Fibroblast of pulmonary artery (primary cell): ENCODE results near the gene GYPC.
"Not testable (repeated sequence)": the region's sequence is repeated elsewhere in the genome, so short reads cannot be mapped to it uniquely, and the experiment has no call there.

Experiments used
- DNase-seq: peaks from one replicate; pipeline ENCODE4 v3.0.0-alpha.2; 2010; ENCODE audit warnings: low read depth
- H3K4me3 ChIP-seq: replicated peaks from 2 replicates; pipeline ENCODE4 v1.5.1; 2011; ENCODE audit warnings: low read depth, mild to moderate bottlenecking, control low read depth, low read length, moderate library complexity
- CTCF ChIP-seq: IDR thresholded peaks from 2 replicates; pipeline ENCODE4 v1.5.1; 2011; ENCODE audit warnings: mild to moderate bottlenecking, control low read depth, low read length, inconsistent platforms; ENCODE audit errors: missing control alignments

GYPC gene

GRCh38 chr2:126634273-126634861, 21.6 kb upstream of the GYPC start:
- peak; percentile 58 for TF ChIP-seq CTCF
- no peak overlapping the region for H3K4me3 ChIP-seq
- DNase-seq, result peak; percentile 29

- H3K4me3 ChIP-seq, result no peak overlapping the region
- TF ChIP-seq CTCF, result no peak
- peak; percentile 93 for DNase-seq
These were observed 20.7 kb upstream of the GYPC start for GRCh38 chr2:126635281-126635680.

- H3K4me3 ChIP-seq, result no peak overlapping the region
- DNase-seq, result no peak
- no peak for TF ChIP-seq CTCF
These were observed 20.2 kb upstream of the GYPC start for GRCh38 chr2:126635736-126636135.

- DNase-seq, result no peak
- no peak overlapping the region for H3K4me3 ChIP-seq
- TF ChIP-seq CTCF, result no peak
These were observed 18.6 kb upstream of the GYPC start for GRCh38 chr2:126637386-126637785.

GRCh38 chr2:126638746-126639145, 17.2 kb upstream of the GYPC start:
- no peak for DNase-seq
- no peak overlapping the region for H3K4me3 ChIP-seq
- no peak for TF ChIP-seq CTCF

GRCh38 chr2:126639276-126639675, 16.7 kb upstream of the GYPC start:
- no peak for DNase-seq
- H3K4me3 ChIP-seq, result no peak overlapping the region
- TF ChIP-seq CTCF, result no peak

GRCh38 chr2:126641294-126641693, 14.7 kb upstream of the GYPC start:
- not testable (repeated sequence) for H3K4me3 ChIP-seq, DNase-seq
